Middle frontal gyrus (tissue), 1 donor: ENCODE measurements around the gene COL8A1.
"Not testable (repeated sequence)": the region's sequence is repeated elsewhere in the genome, so short reads cannot be mapped to it uniquely, and the experiment has no call there.

Experiments used
- DNase-seq: peaks from one replicate; pipeline ENCODE4 v3.0.0-alpha.2; 2015; ENCODE audit warnings: low spot score; ENCODE audit errors: extremely low spot score

COL8A1 gene

GRCh38 chr3:99841949-99842348 lies 203.6 kb downstream of the COL8A1 start:
- DNase-seq: not testable (repeated sequence)

- DNase-seq: peak; percentile 14
These were observed 204.6 kb downstream of the COL8A1 start for GRCh38 chr3:99842826-99843589.

DNA sequence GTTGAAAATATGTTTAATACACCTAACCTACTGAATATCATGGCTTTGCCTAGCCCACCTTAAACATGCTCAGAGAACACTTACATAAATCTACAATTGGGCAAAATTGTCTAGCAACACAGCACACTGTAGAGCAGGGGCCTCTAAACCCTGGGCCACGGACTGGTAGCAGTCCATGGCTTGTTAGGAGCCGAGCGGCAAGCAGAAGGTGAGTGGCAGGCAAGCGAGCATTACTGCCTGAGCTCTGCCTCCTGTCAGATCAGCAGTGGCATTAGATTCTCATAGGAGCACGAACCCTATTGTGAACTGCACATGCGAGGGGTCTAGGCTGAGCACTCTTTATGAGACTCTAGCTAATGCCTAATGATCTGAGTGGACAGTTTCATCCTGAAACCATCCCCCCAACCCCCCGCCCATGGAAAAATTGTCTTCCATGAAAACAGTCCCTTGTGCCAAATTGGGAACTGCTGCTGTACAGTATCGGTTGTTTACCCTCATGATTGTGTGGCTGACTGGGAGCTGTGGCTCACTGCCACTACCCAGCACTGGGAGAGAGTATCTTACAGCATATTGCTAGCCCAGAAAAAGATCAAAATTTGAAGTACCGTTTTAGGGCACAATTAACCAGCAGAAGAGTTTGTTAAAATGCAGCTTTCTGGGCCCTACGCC lies 205.3 kb downstream of the COL8A1 start:
- DNase-seq: no peak

DNA sequence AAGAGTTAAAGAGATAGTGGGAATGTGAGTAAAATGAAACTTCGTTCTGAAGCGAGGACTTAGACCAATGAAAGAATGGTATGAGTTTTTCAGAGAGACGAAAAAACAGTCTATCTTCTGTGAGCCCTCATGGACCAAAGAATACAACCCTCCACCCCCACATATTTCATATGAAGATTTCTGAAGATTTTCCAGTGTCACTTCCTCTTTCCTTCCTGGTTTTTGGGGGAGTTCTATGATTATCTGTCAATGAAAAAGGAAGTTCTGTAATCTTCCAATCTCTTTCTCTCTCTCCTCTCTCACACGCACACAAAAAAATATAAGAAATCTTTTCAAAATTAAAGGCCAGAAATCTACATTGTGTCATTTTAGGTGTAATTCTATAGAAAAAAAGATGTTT lies 206.9 kb downstream of the COL8A1 start:
- no peak for DNase-seq

- no peak for DNase-seq
These were observed 207.6 kb downstream of the COL8A1 start for GRCh38 chr3:99845999-99846398.

GRCh38 chr3:99846477-99847160 lies 208.2 kb downstream of the COL8A1 start:
- DNase-seq: no peak

GRCh38 chr3:99848433-99848832 lies 210.0 kb downstream of the COL8A1 start:
- no peak for DNase-seq
